ENCODE measurements around the gene EPB42.

The EPB42 gene

GRCh38 chr15:43251185-43251870, 30.5 kb upstream of the EPB42 start:
- Histone ChIP-seq H2BK120ac (ENCODE audit: low read depth, low read length) (no peak overlapping the region), H3K27ac (replicated peaks; ENCODE audit: low read length) (no peak overlapping the region), H3K79me1 (ENCODE audit: low read depth, low read length) (no peaks in the 10 kb centered on the region), H3K14ac (ENCODE audit: low read length) (no peak overlapping the region), H3K4me2 (ENCODE audit: insufficient read depth, low read length, poor library complexity, severe bottlenecking) (no peak overlapping the region), H2BK5ac (ENCODE audit: low read length) (no peak overlapping the region), H2BK15ac (ENCODE audit: low read length) (no peak overlapping the region), H3K4me3 (ENCODE audit: low read length in 2 of 2) (no peak overlapping the region), H3K36me3 (replicated peaks in 1 of 2; ENCODE audit: control insufficient read depth in 2 of 2, insufficient read depth in 2 of 2, low read length in 2 of 2) (no peaks in the 10 kb centered on the region), H3K27me3 (ENCODE audit: control insufficient read depth in 3 of 3, insufficient read depth in 3 of 3, low read depth in 1 of 3, low read length in 3 of 3) (peaks cover 0 to 32% (median 0%) of the 10 kb centered on the region in 3 experiments), H3K18ac (ENCODE audit: low read length) (no peak overlapping the region), H3K9me3 (replicated peaks in 1 of 2; ENCODE audit: control insufficient read depth in 2 of 2, insufficient read depth in 1 of 2, low read depth in 1 of 2, low read length in 2 of 2) (no peaks in the 10 kb centered on the region), H4K8ac (ENCODE audit: low read depth, low read length) (no peak overlapping the region), H3K23ac (ENCODE audit: low read depth, low read length, poor library complexity) (no peak overlapping the region), H3K9ac (ENCODE audit: low read depth, low read length, poor library complexity) (no peak overlapping the region), H2BK12ac (ENCODE audit: low read length) (no peak overlapping the region), H3K4ac (ENCODE audit: low read length) (no peak overlapping the region), H3K4me1 (ENCODE audit: control insufficient read depth in 2 of 2, insufficient read depth in 1 of 2, low read depth in 1 of 2, low read length in 2 of 2) (no peaks in the 10 kb centered on the region), H4K91ac (ENCODE audit: low read depth, low read length, poor library complexity) (no peak overlapping the region), H2AK5ac (ENCODE audit: low read depth, low read length) (no peak overlapping the region), H2AFZ (ENCODE audit: low read length) (no peak overlapping the region)
- no CpG with 5 or more reads among the region's 8 CpGs for WGBS, 2 donors (ENCODE audit: extremely low coverage in 2 of 2, insufficient read length in 2 of 2, insufficient replicate concordance in 1 of 2)
- no peak for DNase-seq (ENCODE audit: low spot score)

- H2BK12ac ChIP-seq (ENCODE audit: low read length) = no peak overlapping the region
- no peak overlapping the region for H3K4me3 ChIP-seq (ENCODE audit: low read length in 2 of 2)
- no peak for DNase-seq (ENCODE audit: low spot score)
- H3K79me1 ChIP-seq (ENCODE audit: low read depth, low read length) = no peaks in the 10 kb centered on the region
- no peak overlapping the region for H3K4me2 ChIP-seq (ENCODE audit: insufficient read depth, low read length, poor library complexity, severe bottlenecking)
- H4K91ac ChIP-seq (ENCODE audit: low read depth, low read length, poor library complexity) = no peak overlapping the region
- H3K27ac ChIP-seq (replicated peaks; ENCODE audit: low read length) = no peak overlapping the region
- no peak overlapping the region for H2AFZ ChIP-seq (ENCODE audit: low read length)
- H2BK5ac ChIP-seq (ENCODE audit: low read length) = no peak overlapping the region
- WGBS, 2 donors (ENCODE audit: extremely low coverage in 2 of 2, insufficient read length in 2 of 2, insufficient replicate concordance in 1 of 2) = no CpG with 5 or more reads among the region's 2 CpGs
- H3K36me3 ChIP-seq (replicated peaks in 1 of 2; ENCODE audit: control insufficient read depth in 2 of 2, insufficient read depth in 2 of 2, low read length in 2 of 2) = no peaks in the 10 kb centered on the region
- H2AK5ac ChIP-seq (ENCODE audit: low read depth, low read length) = no peak overlapping the region
- H3K23ac ChIP-seq (ENCODE audit: low read depth, low read length, poor library complexity) = no peak overlapping the region
- H3K4ac ChIP-seq (ENCODE audit: low read length) = no peak overlapping the region
- H3K14ac ChIP-seq (ENCODE audit: low read length) = no peak overlapping the region
- H3K18ac ChIP-seq (ENCODE audit: low read length) = no peak overlapping the region
- H3K9me3 ChIP-seq (replicated peaks in 1 of 2; ENCODE audit: control insufficient read depth in 2 of 2, insufficient read depth in 1 of 2, low read depth in 1 of 2, low read length in 2 of 2) = no peaks in the 10 kb centered on the region
- H3K4me1 ChIP-seq (ENCODE audit: control insufficient read depth in 2 of 2, insufficient read depth in 1 of 2, low read depth in 1 of 2, low read length in 2 of 2) = no peaks in the 10 kb centered on the region
- H2BK15ac ChIP-seq (ENCODE audit: low read length) = no peak overlapping the region
- H3K27me3 ChIP-seq (ENCODE audit: control insufficient read depth in 3 of 3, insufficient read depth in 3 of 3, low read depth in 1 of 3, low read length in 3 of 3) = peaks cover 0 to 34% (median 0%) of the 10 kb centered on the region in 3 experiments
- H2BK120ac ChIP-seq (ENCODE audit: low read depth, low read length) = no peak overlapping the region
- H3K9ac ChIP-seq (ENCODE audit: low read depth, low read length, poor library complexity) = no peak overlapping the region
- no peak overlapping the region for H4K8ac ChIP-seq (ENCODE audit: low read depth, low read length)
These were observed 30.0 kb upstream of the EPB42 start for GRCh38 chr15:43250785-43251184.

DNA sequence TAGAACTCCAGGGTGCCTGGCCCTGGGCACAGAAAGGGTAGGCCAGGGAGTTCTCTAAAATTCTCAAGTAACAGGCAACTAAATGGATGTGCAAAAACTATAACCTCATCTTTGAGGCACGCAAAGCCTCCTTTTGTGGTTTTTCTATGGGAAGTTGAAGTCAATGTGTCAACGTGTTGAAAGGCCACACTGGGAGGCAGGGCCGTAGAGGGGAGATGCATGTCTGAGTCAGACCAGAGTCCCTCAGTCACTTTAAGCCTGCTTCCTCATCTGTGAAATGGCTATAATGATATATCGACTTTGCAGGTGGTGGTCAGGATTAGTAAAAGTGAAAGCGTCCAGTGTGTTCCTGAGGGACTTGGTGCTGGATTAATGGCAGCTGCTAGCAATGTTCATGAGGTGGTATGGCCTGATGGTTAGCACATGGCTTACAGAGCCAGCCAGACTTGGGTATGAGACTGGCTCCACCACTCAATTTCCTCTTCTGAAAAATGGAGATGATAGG, 28.9 kb upstream of the EPB42 start:
- Histone ChIP-seq H2BK5ac (ENCODE audit: low read length) (no peak overlapping the region), H2BK15ac (ENCODE audit: low read length) (no peak overlapping the region), H3K27me3 (ENCODE audit: control insufficient read depth in 3 of 3, insufficient read depth in 3 of 3, low read depth in 1 of 3, low read length in 3 of 3) (peaks cover 0 to 43% (median 0%) of the 10 kb centered on the region in 3 experiments), H4K8ac (ENCODE audit: low read depth, low read length) (no peak overlapping the region), H3K4me2 (ENCODE audit: insufficient read depth, low read length, poor library complexity, severe bottlenecking) (no peak overlapping the region), H2BK120ac (ENCODE audit: low read depth, low read length) (no peak overlapping the region), H3K9me3 (replicated peaks in 1 of 2; ENCODE audit: control insufficient read depth in 2 of 2, insufficient read depth in 1 of 2, low read depth in 1 of 2, low read length in 2 of 2) (no peaks in the 10 kb centered on the region), H3K27ac (replicated peaks; ENCODE audit: low read length) (no peak overlapping the region), H3K9ac (ENCODE audit: low read depth, low read length, poor library complexity) (no peak overlapping the region), H3K14ac (ENCODE audit: low read length) (no peak overlapping the region), H3K18ac (ENCODE audit: low read length) (no peak overlapping the region), H2AK5ac (ENCODE audit: low read depth, low read length) (no peak overlapping the region), H3K23ac (ENCODE audit: low read depth, low read length, poor library complexity) (peak overlapping the region; percentile 22), H3K79me1 (ENCODE audit: low read depth, low read length) (no peaks in the 10 kb centered on the region), H4K91ac (ENCODE audit: low read depth, low read length, poor library complexity) (no peak overlapping the region), H2AFZ (ENCODE audit: low read length) (no peak overlapping the region), H3K4ac (ENCODE audit: low read length) (no peak overlapping the region), H3K36me3 (replicated peaks in 1 of 2; ENCODE audit: control insufficient read depth in 2 of 2, insufficient read depth in 2 of 2, low read length in 2 of 2) (no peaks in the 10 kb centered on the region), H2BK12ac (ENCODE audit: low read length) (no peak overlapping the region), H3K4me3 (ENCODE audit: low read length in 2 of 2) (no peak overlapping the region), H3K4me1 (ENCODE audit: control insufficient read depth in 2 of 2, insufficient read depth in 1 of 2, low read depth in 1 of 2, low read length in 2 of 2) (no peaks in the 10 kb centered on the region)
- WGBS, 2 donors (ENCODE audit: extremely low coverage in 2 of 2, insufficient read length in 2 of 2, insufficient replicate concordance in 1 of 2) = no CpG with 5 or more reads among the region's 5 CpGs
- DNase-seq (ENCODE audit: low spot score) = no peak

DNA sequence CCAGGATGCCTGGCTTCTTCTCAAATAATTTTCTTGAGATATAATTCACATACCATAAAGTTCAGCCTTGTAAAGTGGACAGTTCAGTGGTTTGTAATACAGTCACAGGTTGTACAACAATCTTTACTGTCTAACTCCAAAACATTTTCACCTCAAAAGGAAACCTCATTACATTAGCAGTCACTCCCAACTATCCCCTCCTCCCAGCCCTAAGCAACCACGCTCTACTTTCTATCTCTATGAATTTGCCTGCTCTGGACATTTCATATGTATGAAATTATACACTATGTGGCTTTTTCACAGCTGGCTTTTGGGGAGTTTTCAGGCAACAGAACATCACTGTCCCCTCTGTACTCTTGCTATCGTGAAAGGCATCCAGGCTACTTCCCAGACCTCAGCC, 28.4 kb upstream of the EPB42 start:
- Histone ChIP-seq H2AFZ (ENCODE audit: low read length) (no peak overlapping the region), H3K4me2 (ENCODE audit: insufficient read depth, low read length, poor library complexity, severe bottlenecking) (no peak overlapping the region), H3K9ac (ENCODE audit: low read depth, low read length, poor library complexity) (no peak overlapping the region), H3K23ac (ENCODE audit: low read depth, low read length, poor library complexity) (no peak overlapping the region), H2BK5ac (ENCODE audit: low read length) (no peak overlapping the region), H3K9me3 (replicated peaks in 1 of 2; ENCODE audit: control insufficient read depth in 2 of 2, insufficient read depth in 1 of 2, low read depth in 1 of 2, low read length in 2 of 2) (no peaks in the 10 kb centered on the region), H3K4me3 (ENCODE audit: low read length in 2 of 2) (no peak overlapping the region), H3K14ac (ENCODE audit: low read length) (no peak overlapping the region), H3K27me3 (ENCODE audit: control insufficient read depth in 3 of 3, insufficient read depth in 3 of 3, low read depth in 1 of 3, low read length in 3 of 3) (peaks cover 0 to 45% (median 0%) of the 10 kb centered on the region in 3 experiments), H3K36me3 (replicated peaks in 1 of 2; ENCODE audit: control insufficient read depth in 2 of 2, insufficient read depth in 2 of 2, low read length in 2 of 2) (no peaks in the 10 kb centered on the region), H3K27ac (replicated peaks; ENCODE audit: low read length) (no peak overlapping the region), H4K8ac (ENCODE audit: low read depth, low read length) (no peak overlapping the region), H4K91ac (ENCODE audit: low read depth, low read length, poor library complexity) (no peak overlapping the region), H2BK15ac (ENCODE audit: low read length) (no peak overlapping the region), H2BK12ac (ENCODE audit: low read length) (no peak overlapping the region), H2AK5ac (ENCODE audit: low read depth, low read length) (no peak overlapping the region), H3K79me1 (ENCODE audit: low read depth, low read length) (no peaks in the 10 kb centered on the region), H3K18ac (ENCODE audit: low read length) (no peak overlapping the region), H3K4me1 (ENCODE audit: control insufficient read depth in 2 of 2, insufficient read depth in 1 of 2, low read depth in 1 of 2, low read length in 2 of 2) (no peaks in the 10 kb centered on the region), H2BK120ac (ENCODE audit: low read depth, low read length) (no peak overlapping the region), H3K4ac (ENCODE audit: low read length) (no peak overlapping the region)
- WGBS, 2 donors (ENCODE audit: extremely low coverage in 2 of 2, insufficient read length in 2 of 2, insufficient replicate concordance in 1 of 2) = no CpG with 5 or more reads among the region's 2 CpGs
- no peak for DNase-seq (ENCODE audit: low spot score)

Data from neuronal stem cell (in vitro differentiated cells).